ENCODE results near the gene ADIG. TPM values are rescaled to one million over a fixed set of nuclear protein-coding genes. Genes with fewer than 3 reads are reported as not detected.

ADIG gene
- total and polyA plus RNA-seq, 2 of the 8 experiments (the other 6 are each of a cell fraction or from before 2014, with no cell fraction given) = not detected

DNA sequence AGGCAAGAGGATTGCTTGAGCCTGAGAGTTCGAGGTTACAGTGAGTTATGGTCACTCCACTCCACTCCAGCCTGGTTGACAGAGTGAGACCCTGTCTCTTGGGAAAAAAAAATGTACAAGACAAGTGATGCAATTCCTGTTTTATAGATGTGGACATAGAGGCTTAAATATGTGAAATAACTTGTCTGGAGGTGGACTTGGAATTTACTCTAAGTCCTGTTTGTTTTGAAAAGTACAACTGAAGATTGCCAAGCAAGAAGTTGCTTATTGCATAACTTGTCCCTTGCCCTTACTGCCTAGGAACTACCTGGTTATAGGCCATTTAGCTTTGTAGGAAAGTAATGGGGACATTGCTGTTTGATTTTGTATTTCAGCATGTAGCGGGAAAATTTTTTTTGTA is 26.0 kb upstream of the ADIG start:
- no peak overlapping the region for H3K14ac ChIP-seq (ENCODE audit: insufficient read length)
- H2BK5ac ChIP-seq (ENCODE audit: low read depth, low read length) = no peak overlapping the region
- no peak overlapping the region for H2BK12ac ChIP-seq (ENCODE audit: low read depth, low read length)
- no peaks in the 10 kb centered on the region for H3K79me1 ChIP-seq (ENCODE audit: low read depth, low read length)
- no peaks in the 10 kb centered on the region for H3K4me1 ChIP-seq (replicated peaks in 1 of 4; ENCODE audit: control insufficient read depth in 3 of 4, insufficient read depth in 4 of 4, low read length in 3 of 4)
- no peak overlapping the region for H2AK5ac ChIP-seq (ENCODE audit: low read depth, low read length)
- H4K8ac ChIP-seq (ENCODE audit: extremely low read depth, insufficient read depth, low read length) = no peak overlapping the region
- no peak overlapping the region for H3K27ac ChIP-seq (ENCODE audit: low read depth, low read length)
- DNase-seq (ENCODE audit: low read depth in 1 of 2, low spot score in 2 of 2) (no peak), FAIRE-seq (no peak)
- H4K20me1 ChIP-seq (replicated peaks in 1 of 2; ENCODE audit: control insufficient read depth in 1 of 2, insufficient read depth in 2 of 2, low read length in 2 of 2) = peaks cover 0 to 2% of the 10 kb centered on the region in 2 experiments
- no peak overlapping the region for H3K4me3 ChIP-seq (ENCODE audit: extremely low read depth in 1 of 4, insufficient read depth in 2 of 4, low read depth in 3 of 4, low read length in 4 of 4)
- no peak overlapping the region for H2BK120ac ChIP-seq (replicated peaks; ENCODE audit: low read depth, low read length)
- H3K56ac ChIP-seq (replicated peaks; ENCODE audit: insufficient read length, low read depth, low read length) = no peak overlapping the region
- H2BK15ac ChIP-seq (ENCODE audit: low read length) = no peak overlapping the region
- ChIA-PET CTCF (ENCODE audit: partially characterized antibody) (interaction anchor here (0.6 to 1.7 kb wide), 3 partner anchors 12 to 23 kb away, joined by 3 to 4 read pairs (median 3); no protein-coding TSS in a partner anchor), POLR2A (ENCODE audit: partially characterized antibody) (interaction anchor here (0.8 kb wide), 1 partner anchor 9 kb away, joined by 4 read pairs; no protein-coding TSS in a partner anchor)
- 87 to 100% methylated on average over 1 to 2 of the region's 2 CpGs for WGBS, 2 experiments (ENCODE audit: extremely low coverage in 1 of 2, insufficient coverage in 1 of 2, insufficient read length in 1 of 2, insufficient replicate concordance in 2 of 2, low coverage in 1 of 2, low lambda C conversion rate in 2 of 2, missing lambda C conversion rate in 1 of 2)
- H4K91ac ChIP-seq (replicated peaks; ENCODE audit: insufficient read length, low read length) = no peak overlapping the region
- no peaks in the 10 kb centered on the region for H3K23me2 ChIP-seq (ENCODE audit: low read depth, low read length)
- H3K9ac ChIP-seq (replicated peaks in 1 of 4; ENCODE audit: extremely low read depth in 1 of 4, low read depth in 3 of 4, low read length in 3 of 4) = no peak overlapping the region
- no peak overlapping the region for H3K4me2 ChIP-seq (ENCODE audit: insufficient read depth in 1 of 2, low read depth in 2 of 2, low read length in 2 of 2)
- H2BK20ac ChIP-seq (ENCODE audit: low read length) = no peak overlapping the region
- no peak overlapping the region for H3K18ac ChIP-seq (ENCODE audit: extremely low read depth, low read length)
- H3K79me2 ChIP-seq (ENCODE audit: control insufficient read depth in 1 of 2, insufficient read depth in 2 of 2, low read length in 2 of 2) = no peaks in the 10 kb centered on the region
- no peak overlapping the region for H3K23ac ChIP-seq (ENCODE audit: insufficient read length)
- no peaks in the 10 kb centered on the region for H3K9me3 ChIP-seq (ENCODE audit: insufficient read depth in 2 of 2, low read depth in 1 of 2, low read length in 1 of 2)
- H4K5ac ChIP-seq (ENCODE audit: insufficient read length, low read depth, low read length) = no peak overlapping the region
- no peaks in the 10 kb centered on the region for H3K27me3 ChIP-seq (replicated peaks in 1 of 4; ENCODE audit: control insufficient read depth in 3 of 4, extremely low read depth in 1 of 4, insufficient read depth in 3 of 4, low read length in 3 of 4)
- H3K4ac ChIP-seq (replicated peaks; ENCODE audit: insufficient read length, low read depth, low read length) = no peak overlapping the region
- no peak overlapping the region for H2AFZ ChIP-seq (ENCODE audit: low read length)
- H3K36me3 ChIP-seq (ENCODE audit: control insufficient read depth in 2 of 4, insufficient read depth in 4 of 4, low read length in 3 of 4) = peaks cover 2 to 38% (median 24%) of the 10 kb centered on the region in 4 experiments; a peak in 7 of 8 replicates
- TF ChIP-seq BACH1 (IDR thresholded peaks at IDR 0.05; ENCODE audit: low read length) = no peak
- no peak for TF ChIP-seq TAF1 (IDR thresholded peaks at IDR 0.05; ENCODE audit: low read depth, low read length)
- TF ChIP-seq TAF7 (optimal IDR thresholded peaks at IDR 0.05; ENCODE audit: borderline replicate concordance, low read depth, low read length) = no peak
- no peak for TF ChIP-seq ASH2L (IDR thresholded peaks at IDR 0.05; ENCODE audit: low read length)
- no peak for TF ChIP-seq RBBP5 (IDR thresholded peaks at IDR 0.05; ENCODE audit: borderline replicate concordance, low read depth, low read length)
- no peak for TF ChIP-seq CBX8 (IDR thresholded peaks at IDR 0.05; ENCODE audit: borderline replicate concordance, low read depth, low read length)
- TF ChIP-seq KDM4A (IDR thresholded peaks at IDR 0.05; ENCODE audit: low read depth, low read length, severe bottlenecking) = no peak
- TF ChIP-seq YY1 (IDR thresholded peaks at IDR 0.05; ENCODE audit: low read depth, low read length) = no peak
- TF ChIP-seq ZNF274 (IDR thresholded peaks at IDR 0.05; ENCODE audit: borderline replicate concordance, extremely low read depth, low read length) = no peak
- no peak for TF ChIP-seq POU5F1 (IDR thresholded peaks at IDR 0.05; ENCODE audit: low read depth, low read length)
- TF ChIP-seq SP4 (IDR thresholded peaks at IDR 0.05; ENCODE audit: low read length) = no peak
- no peak for TF ChIP-seq KDM1A (IDR thresholded peaks at IDR 0.05; ENCODE audit: borderline replicate concordance, low read length)
- TF ChIP-seq KDM5A (IDR thresholded peaks at IDR 0.05; ENCODE audit: low read length) = no peak
- TF ChIP-seq NANOG (IDR thresholded peaks at IDR 0.05; ENCODE audit: insufficient read depth, low read depth, low read length, poor library complexity, severe bottlenecking) = no peak
- TF ChIP-seq JUND (IDR thresholded peaks at IDR 0.05; ENCODE audit: low read length) = no peak
- TF ChIP-seq CBX5 (IDR thresholded peaks at IDR 0.05; ENCODE audit: low read depth, low read length) = no peak
